Neural cell (in vitro differentiated cells): ENCODE data around the gene GMDS. TPM values are rescaled to one million over a fixed set of nuclear protein-coding genes. Genes with fewer than 3 reads are reported as not detected.

ENCODE experiments used
- H2AFZ ChIP-seq: fragments of 200-600, 300-800 bp; sonication (generic), shearing (Covaris generic); 2 replicates; pipeline ENCODE4 v1.6.0; 2014; ENCODE audit warnings: low read depth, mild to moderate bottlenecking, antibody characterized with exemption, low read length, moderate library complexity
- H3F3A ChIP-seq: fragments of 200-600 bp; shearing (Covaris generic); 2 replicates; pipeline ENCODE4 v1.6.1; 2016; ENCODE audit warnings: mild to moderate bottlenecking, moderate library complexity, mixed read lengths, antibody characterized with exemption, low read length; ENCODE audit not compliant: insufficient read depth, poor library complexity, severe bottlenecking
- H3K27ac ChIP-seq: fragments of 200-600, 300-800 bp; sonication (generic), shearing (Covaris generic); 2 replicates; pipeline ENCODE4 v1.5.1; 2014; ENCODE audit warnings: mild to moderate bottlenecking, low read length, moderate library complexity
- H3K27me3 ChIP-seq: fragments of 300-800, 200-600 bp; sonication (generic), shearing (Covaris generic); 2 replicates; pipeline ENCODE4 v1.6.0; 2014; ENCODE audit warnings: mild to moderate bottlenecking, low read depth, low read length, moderate library complexity; ENCODE audit not compliant: insufficient read depth
- H3K36me3 ChIP-seq: fragments of 300-800, 200-600 bp; sonication (generic), shearing (Covaris generic); 2 replicates; pipeline ENCODE4 v1.5.1; 2014; ENCODE audit warnings: mild to moderate bottlenecking, antibody characterized with exemption, low read length, moderate library complexity; ENCODE audit not compliant: insufficient read depth
- H3K4me2 ChIP-seq: fragments of 300-800, 200-600 bp; sonication (generic), shearing (Covaris generic); 2 replicates; pipeline ENCODE4 v1.6.0; 2014; ENCODE audit warnings: mild to moderate bottlenecking, low read length
- H3K4me3 ChIP-seq: fragments of 300-800, 200-600 bp; sonication (generic), shearing (Covaris generic); 2 replicates; pipeline ENCODE4 v1.5.1; 2014; ENCODE audit warnings: mild to moderate bottlenecking, low read length, moderate library complexity
- H3K79me2 ChIP-seq: fragments of 200-600 bp; shearing (Covaris generic); replicated peaks from 2 replicates; pipeline ENCODE4 v1.6.0; 2014; ENCODE audit warnings: mild to moderate bottlenecking, low read length, moderate library complexity; ENCODE audit not compliant: insufficient read depth
- H3K9ac ChIP-seq: fragments of 300-800, 200-600 bp; sonication (generic), shearing (Covaris generic); 2 replicates; pipeline ENCODE4 v1.6.1; 2016; ENCODE audit warnings: mild to moderate bottlenecking, low read length, mixed read lengths
- H3K9me2 ChIP-seq: fragments of 200-600 bp; shearing (Covaris generic); 2 replicates; pipeline ENCODE4 v1.6.1; 2016; ENCODE audit warnings: mild to moderate bottlenecking, low read length, mixed read lengths; ENCODE audit not compliant: insufficient read depth
- H3K9me3 ChIP-seq: fragments of 200-600, 300-800 bp; sonication (generic), shearing (Covaris generic); 2 replicates; pipeline ENCODE4 v1.6.1; 2016; ENCODE audit warnings: mild to moderate bottlenecking, mixed run types, low read length, moderate library complexity, mixed read lengths
- H4K20me1 ChIP-seq: fragments of 200-600 bp; shearing (Covaris generic); 2 replicates; pipeline ENCODE4 v1.6.1; 2016; ENCODE audit warnings: mild to moderate bottlenecking, mixed run types; ENCODE audit not compliant: insufficient read depth
- CTCF ChIP-seq: fragments of 450-650 bp; IDR thresholded peaks from 2 replicates; pipeline ENCODE4 v1.5.1; 2014; ENCODE audit warnings: antibody characterized with exemption, mild to moderate bottlenecking, moderate library complexity; ENCODE audit not compliant: poor library complexity, severe bottlenecking
- EP300 ChIP-seq: fragments of 450-650 bp; conservative IDR thresholded peaks from 2 replicates; pipeline ENCODE4 v1.6.1; 2014; ENCODE audit warnings: antibody characterized with exemption, mild to moderate bottlenecking, moderate library complexity; ENCODE audit not compliant: poor library complexity, severe bottlenecking
- EZH2 ChIP-seq: fragments of 200-600, 300-800 bp; shearing (Covaris generic), sonication (generic); IDR thresholded peaks from 2 replicates; pipeline ENCODE4 v1.6.1; 2014; ENCODE audit warnings: antibody characterized with exemption, low read length, borderline replicate concordance, mild to moderate bottlenecking; ENCODE audit not compliant: insufficient read depth, poor library complexity, severe bottlenecking
- MXI1 ChIP-seq: fragments of 450-650 bp; conservative IDR thresholded peaks from 2 replicates; pipeline ENCODE4 v1.6.1; 2014; ENCODE audit warnings: antibody characterized with exemption, mild to moderate bottlenecking; ENCODE audit not compliant: poor library complexity, severe bottlenecking
- POLR2AphosphoS5 ChIP-seq: IDR thresholded peaks from 2 replicates; pipeline ENCODE4 v1.6.1; 2012
- RAD21 ChIP-seq: fragments of 450-650 bp; conservative IDR thresholded peaks from 2 replicates; pipeline ENCODE4 v1.6.1; 2014; ENCODE audit warnings: antibody characterized with exemption, mild to moderate bottlenecking, moderate library complexity
- REST ChIP-seq: IDR thresholded peaks from 2 replicates; pipeline ENCODE4 v1.6.1; 2012; ENCODE audit warnings: borderline replicate concordance
- SMC3 ChIP-seq: fragments of 450-650 bp; conservative IDR thresholded peaks from 2 replicates; pipeline ENCODE4 v1.6.1; 2014; ENCODE audit warnings: antibody characterized with exemption, mild to moderate bottlenecking, moderate library complexity; ENCODE audit not compliant: poor library complexity
- TAF1 ChIP-seq: IDR thresholded peaks from 2 replicates; pipeline ENCODE4 v1.6.1; 2012; ENCODE audit warnings: low read depth
- polyA plus RNA-seq: library from polyadenylated mRNA; depleted of rRNA; stranded (reverse); fragments of >200 nt; gene quantifications from 2 replicates; pipeline ENCODE4 v1.2.3, GENCODE V29; 2014

The GMDS gene
- polyA plus RNA-seq, 1 donor from 2014 or later: 11.4 TPM

- TF ChIP-seq REST: no peak
- TF ChIP-seq TAF1: no peak
- no peak for TF ChIP-seq RAD21
- TF ChIP-seq MXI1: no peak
- TF ChIP-seq SMC3: no peak
- TF ChIP-seq CTCF: no peak
- no peak for TF ChIP-seq POLR2AphosphoS5
- TF ChIP-seq EZH2: no peak
- no peak for TF ChIP-seq EP300
- no peak overlapping the region for H3K27ac ChIP-seq
- no peak overlapping the region for H2AFZ ChIP-seq
- H3K4me3 ChIP-seq: no peak overlapping the region
- no peaks in the 10 kb centered on the region for H3K79me2 ChIP-seq
- no peaks in the 10 kb centered on the region for H3K9me3 ChIP-seq
- no peaks in the 10 kb centered on the region for H3K9me2 ChIP-seq
- H4K20me1 ChIP-seq: no peaks in the 10 kb centered on the region
- H3K36me3 ChIP-seq: no peaks in the 10 kb centered on the region
- H3K9ac ChIP-seq: no peak overlapping the region
- H3K27me3 ChIP-seq: no peaks in the 10 kb centered on the region
- no peaks in the 10 kb centered on the region for H3F3A ChIP-seq
- no peak overlapping the region for H3K4me2 ChIP-seq
Observed at GRCh38 chr6:1864496-1864895, 380.9 kb downstream of the GMDS start.

- no peak overlapping the region for H3K27ac ChIP-seq
- no peak overlapping the region for H3K9ac ChIP-seq
- no peaks in the 10 kb centered on the region for H3K9me2 ChIP-seq
- TF ChIP-seq SMC3: no peak
- TF ChIP-seq RAD21: no peak
- no peak for TF ChIP-seq CTCF
- peak; percentile 13 for TF ChIP-seq EP300
- TF ChIP-seq TAF1: no peak
- no peak for TF ChIP-seq MXI1
- TF ChIP-seq EZH2: no peak
- TF ChIP-seq POLR2AphosphoS5: no peak
- TF ChIP-seq REST: no peak
- H3K27me3 ChIP-seq: no peaks in the 10 kb centered on the region
- H3K79me2 ChIP-seq: no peaks in the 10 kb centered on the region
- H4K20me1 ChIP-seq: no peaks in the 10 kb centered on the region
- no peak overlapping the region for H2AFZ ChIP-seq
- no peaks in the 10 kb centered on the region for H3K36me3 ChIP-seq
- H3K4me2 ChIP-seq: no peak overlapping the region
- no peaks in the 10 kb centered on the region for H3F3A ChIP-seq
- H3K9me3 ChIP-seq: no peaks in the 10 kb centered on the region
- H3K4me3 ChIP-seq: no peak overlapping the region
Observed at GRCh38 chr6:1862411-1862810, 383.0 kb downstream of the GMDS start.
